Activated T-cell treated with anti-CD3 and anti-CD28 coated beads for 4 hours (primary cell): ENCODE data around the gene LRRC19.

ENCODE experiments used
- DNase-seq: peaks from one replicate; pipeline ENCODE4 v3.0.0-alpha.2; 2020

Gene LRRC19

DNA sequence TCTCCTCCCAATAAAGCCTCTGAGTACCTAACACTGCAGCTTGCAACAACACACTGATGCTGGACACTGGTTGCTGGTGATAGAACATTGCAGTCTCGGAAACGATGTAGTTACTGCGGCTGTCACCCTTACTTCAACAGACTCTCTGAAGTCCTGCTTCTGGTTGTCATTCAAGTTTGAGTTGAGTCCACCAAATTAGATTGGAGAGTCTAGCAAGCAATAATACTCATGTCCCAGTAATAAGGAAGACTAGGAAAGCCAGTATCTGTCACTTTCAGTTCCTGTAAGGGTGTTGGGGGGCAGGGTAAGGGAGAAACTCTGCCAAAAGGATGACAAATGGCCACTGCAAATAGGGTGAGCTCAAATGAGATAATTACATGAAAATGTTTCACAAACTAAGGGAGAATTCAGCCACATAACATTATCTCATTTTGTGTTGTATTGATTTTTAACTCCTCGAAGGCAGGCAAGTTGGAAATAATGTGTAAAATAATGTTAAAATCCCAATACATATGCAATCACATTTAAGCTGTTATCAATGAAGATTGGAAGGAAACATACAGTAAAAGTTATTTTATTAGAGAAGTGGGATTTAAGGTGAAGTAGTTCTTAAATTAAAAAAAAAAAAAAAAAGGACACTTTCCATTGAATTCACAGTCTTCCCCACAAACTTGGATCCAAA lies 50.1 kb downstream of the LRRC19 start:
- no peak for DNase-seq

DNA sequence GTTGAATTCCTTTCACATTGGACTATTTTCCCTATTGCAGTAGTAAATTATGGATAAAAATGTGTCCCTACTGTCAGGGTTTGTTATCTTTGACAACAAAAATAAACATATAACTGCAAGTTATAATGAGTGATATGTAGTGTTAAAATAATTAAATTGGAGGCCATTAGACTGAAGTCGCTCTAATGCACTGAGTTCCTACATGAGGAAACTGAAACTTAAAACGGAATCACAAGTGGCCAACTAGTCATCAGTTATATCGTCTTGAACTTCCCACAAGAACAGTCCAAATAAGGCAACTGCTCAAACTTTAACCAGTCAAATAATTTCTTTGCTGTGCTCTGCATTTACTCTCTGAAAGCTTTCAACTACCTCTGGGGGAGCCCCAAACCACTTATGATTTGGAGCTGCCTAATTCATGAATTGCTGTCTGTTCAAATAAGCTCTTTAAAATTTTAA lies 51.4 kb downstream of the LRRC19 start:
- DNase-seq, result no peak

DNA sequence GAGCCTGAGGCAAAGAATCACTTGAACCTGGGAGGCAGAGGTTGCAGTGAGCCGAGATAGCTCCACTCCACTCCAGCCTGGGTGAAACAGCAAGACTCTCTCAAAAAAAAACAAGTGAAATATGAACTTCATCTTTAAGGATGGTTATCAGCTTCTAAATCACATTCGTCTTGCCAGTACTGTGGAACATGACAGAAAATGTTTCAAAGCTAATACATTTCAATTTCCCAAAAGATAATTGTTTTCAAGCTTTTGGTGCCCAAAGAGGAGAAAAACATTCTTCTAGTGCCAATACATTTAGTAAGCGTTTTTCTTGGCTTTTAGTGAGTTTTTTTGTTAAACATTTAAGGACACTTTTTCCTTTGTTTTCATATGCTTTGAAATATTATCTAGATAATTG lies 53.7 kb downstream of the LRRC19 start:
- no peak for DNase-seq

DNA sequence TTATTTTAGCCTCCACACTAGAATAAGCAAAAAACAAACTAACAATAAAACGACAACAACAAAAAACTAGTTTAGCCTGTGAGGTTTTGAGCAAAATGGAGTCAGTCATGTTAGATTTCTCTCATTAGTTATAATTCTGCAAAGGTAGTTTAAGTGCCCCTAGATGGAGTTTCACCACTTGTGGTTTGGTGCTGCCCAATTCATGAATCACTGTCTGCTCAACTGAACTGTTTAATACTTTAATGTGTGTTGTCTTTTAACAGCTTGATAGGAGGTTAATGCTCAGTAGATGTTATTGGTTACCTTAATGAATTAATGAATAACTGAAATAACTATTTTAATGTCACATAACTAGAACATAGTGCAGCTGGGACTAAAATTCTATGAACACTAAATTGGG lies 55.0 kb downstream of the LRRC19 start:
- no peak for DNase-seq

DNA sequence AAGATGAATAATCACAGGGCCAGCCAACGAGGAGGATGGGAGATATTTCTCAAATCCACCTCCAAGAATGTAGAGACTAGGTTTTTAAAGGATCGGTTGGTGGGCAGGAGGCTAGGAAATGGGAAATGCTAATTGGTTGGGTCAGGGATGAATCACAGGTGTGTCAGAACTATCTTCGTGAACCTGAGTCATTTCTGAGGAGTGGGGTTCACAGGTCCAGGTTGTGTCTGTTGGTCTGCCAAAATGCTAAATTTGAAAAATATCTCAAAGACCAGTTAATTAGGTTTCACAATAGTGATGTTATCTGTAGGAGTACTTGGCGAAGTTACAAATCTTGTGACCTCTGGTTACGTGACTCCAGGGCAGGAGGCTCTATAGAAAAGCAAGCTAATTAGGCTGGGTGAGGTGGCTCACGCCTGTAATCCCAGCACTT lies 55.8 kb downstream of the LRRC19 start:
- no peak for DNase-seq

DNA sequence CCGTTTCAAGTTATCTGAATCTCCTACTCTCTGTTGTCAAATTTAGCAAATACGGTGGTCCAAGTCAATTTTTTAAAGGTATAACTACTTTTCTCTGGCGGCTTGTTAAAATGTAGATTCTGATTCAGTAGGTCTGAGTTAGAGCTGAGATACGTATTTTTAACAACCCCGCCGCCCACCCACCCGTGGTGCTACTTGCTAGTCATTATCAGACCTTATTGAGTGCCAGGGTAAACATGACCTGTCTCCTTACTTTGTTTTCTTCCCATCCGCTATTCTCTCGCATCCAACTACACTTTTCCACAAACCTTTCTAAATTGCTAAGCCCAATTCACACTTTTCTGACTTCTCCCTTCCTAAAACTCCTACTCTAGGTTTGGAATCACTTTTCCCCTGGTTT lies 57.7 kb downstream of the LRRC19 start:
- DNase-seq, result no peak

DNA sequence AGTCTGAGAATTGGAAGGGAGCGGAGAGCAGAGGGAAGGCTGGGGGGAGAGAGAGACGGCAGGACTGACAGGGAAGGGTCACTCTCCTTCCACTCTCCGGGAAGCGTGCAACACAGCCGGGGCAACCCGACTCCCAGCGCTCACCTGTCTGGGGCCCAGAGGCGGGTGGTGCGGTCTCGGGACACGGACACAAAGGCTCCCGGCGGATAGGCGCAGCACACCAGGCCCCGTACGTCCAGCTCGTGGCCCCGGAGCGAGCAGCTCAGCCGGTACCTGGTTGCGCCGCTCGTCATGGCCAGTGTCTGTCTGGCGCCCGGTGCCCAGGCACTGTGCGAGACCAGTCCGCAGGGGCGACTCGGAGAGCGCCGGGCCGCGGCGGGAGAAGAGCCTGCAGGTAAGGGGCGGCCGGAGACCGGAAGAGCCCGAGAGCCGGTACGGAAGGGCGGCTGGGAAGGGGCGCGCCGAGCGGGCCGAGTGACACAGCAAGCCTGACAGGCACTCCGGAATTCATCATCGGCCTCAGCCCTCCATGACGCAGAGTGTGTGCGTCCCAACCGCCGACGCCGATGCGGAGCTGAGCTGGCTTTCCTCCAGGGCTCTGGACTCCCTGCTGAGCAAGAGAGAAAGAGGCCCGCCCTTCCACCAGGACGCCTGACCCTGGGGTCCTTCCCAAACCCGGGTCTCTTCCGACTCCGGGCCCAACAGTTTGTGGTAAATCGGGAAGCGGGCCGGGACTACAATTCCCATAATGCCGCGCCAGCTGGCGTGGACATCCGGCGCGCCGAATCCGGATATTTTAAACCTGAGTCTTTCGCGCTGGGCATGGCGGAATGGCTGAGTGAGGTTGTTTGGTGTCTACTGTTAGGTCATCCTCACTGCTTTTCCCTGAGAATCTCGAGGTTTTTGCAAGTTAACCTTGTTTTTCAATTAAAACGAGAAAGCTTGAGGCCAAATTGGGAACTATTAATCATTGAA lies 58.4 kb downstream of the LRRC19 start, which contains the start of gene PLAA:
Gene PLAA (minus strand): TSS at position 490 of the 975 bp plus-strand sequence. CDS start 197 bp downstream, at position 293.
- DNase-seq, result peak; percentile 75

DNA sequence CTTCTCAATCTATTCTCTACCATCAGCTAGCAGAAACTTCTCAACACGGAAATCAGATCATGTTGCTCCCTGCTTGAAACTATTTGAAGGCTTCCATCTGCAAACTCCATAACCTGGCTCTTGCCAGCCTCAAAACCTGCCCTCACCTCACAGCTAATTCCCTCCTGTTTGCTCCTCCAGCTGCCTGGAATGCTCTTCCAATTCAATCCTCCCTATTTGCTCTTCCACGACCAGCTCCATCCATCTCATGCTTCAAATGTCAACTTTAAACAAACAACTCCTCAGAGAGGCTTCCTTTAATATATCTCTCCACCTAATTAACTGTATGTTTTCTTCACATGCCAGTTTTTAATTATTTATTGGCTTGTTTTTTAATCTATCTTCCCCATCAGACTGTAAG lies 59.9 kb downstream of the LRRC19 start:
- no peak for DNase-seq
